ENCODE measurements around the gene LRPAP1.
"Not testable (repeated sequence)": the region's sequence is repeated elsewhere in the genome, so short reads cannot be mapped to it uniquely, and the experiment has no call there.

DNA sequence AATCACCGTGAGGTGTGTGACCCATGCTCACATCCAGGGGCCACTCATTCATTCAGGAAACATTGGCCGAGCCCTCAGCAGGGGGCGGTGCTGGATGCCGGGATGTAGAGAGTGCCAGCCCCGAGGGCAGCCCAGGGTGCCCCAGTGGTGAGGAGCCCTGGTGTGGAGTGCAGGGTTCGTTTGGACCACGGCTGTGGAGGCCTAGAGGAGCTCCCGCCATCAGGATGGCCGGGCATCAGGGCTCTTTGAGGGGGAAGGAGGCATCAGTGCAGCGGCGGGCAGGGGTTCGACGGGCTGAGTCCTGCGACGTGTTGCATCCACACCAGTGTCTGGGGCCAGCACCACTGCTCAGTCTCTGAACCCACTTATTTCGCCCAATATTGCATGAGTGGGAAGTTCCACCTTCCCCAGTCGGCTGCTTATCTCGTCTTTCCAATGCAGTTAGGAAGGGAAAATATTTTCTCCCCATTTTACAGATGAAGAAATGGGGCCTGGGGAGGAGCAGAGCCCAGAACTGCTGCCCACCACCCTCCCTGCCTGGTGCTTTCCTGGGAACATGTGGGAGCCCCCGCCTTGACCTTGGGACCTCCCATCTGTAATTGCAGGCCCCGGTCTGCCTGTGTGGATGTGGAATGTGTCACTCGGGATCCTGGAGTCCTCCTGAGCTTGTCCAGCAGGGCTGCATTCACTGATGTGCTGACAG is 16.9 kb upstream of the LRPAP1 start:
- TF ChIP-seq ZFP30 (CRISPR knock-in tag; IDR thresholded peaks at IDR 0.05); ZNF565 (CRISPR knock-in tag; conservative IDR thresholded peaks at IDR 0.05; ENCODE audit: low read depth): not testable (repeated sequence)
- TF ChIP-seq, protein P1, sequence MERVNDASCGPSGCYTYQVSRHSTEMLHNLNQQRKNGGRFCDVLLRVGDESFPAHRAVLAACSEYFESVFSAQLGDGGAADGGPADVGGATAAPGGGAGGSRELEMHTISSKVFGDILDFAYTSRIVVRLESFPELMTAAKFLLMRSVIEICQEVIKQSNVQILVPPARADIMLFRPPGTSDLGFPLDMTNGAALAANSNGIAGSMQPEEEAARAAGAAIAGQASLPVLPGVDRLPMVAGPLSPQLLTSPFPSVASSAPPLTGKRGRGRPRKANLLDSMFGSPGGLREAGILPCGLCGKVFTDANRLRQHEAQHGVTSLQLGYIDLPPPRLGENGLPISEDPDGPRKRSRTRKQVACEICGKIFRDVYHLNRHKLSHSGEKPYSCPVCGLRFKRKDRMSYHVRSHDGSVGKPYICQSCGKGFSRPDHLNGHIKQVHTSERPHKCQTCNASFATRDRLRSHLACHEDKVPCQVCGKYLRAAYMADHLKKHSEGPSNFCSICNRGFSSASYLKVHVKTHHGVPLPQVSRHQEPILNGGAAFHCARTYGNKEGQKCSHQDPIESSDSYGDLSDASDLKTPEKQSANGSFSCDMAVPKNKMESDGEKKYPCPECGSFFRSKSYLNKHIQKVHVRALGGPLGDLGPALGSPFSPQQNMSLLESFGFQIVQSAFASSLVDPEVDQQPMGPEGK (CRISPR knock-in tag; IDR thresholded peaks at IDR 0.05; ENCODE audit: borderline replicate concordance): not testable (repeated sequence)
